Fibroblast of villous mesenchyme (primary cell): ENCODE measurements around the gene MAFF. TPM values are rescaled to one million over a fixed set of nuclear protein-coding genes. Genes with fewer than 3 reads are reported as not detected.

Experiments
- DNase-seq: peaks from one replicate; pipeline ENCODE4 v3.0.0-alpha.2; 2010; ENCODE audit warnings: low read depth
- H3K4me3 ChIP-seq: 2 replicates; pipeline ENCODE4 v1.5.1; 2011; ENCODE audit warnings: low read depth, mild to moderate bottlenecking, low read length
- total RNA-seq: library from RNA; depleted of rRNA; stranded (reverse); fragments of >200 nt; gene quantifications from 2 replicates; pipeline ENCODE4 v1.2.3, GENCODE V29; 2012
- TF ChIP-seq, protein P1 (sequence below): IDR thresholded peaks from 2 replicates; pipeline ENCODE4 v1.5.1; 2012; ENCODE audit warnings: low read depth, mild to moderate bottlenecking, low read length; ENCODE audit not compliant: insufficient read depth

The MAFF gene
- total RNA-seq, 1 donor, result 19.4 TPM

DNA sequence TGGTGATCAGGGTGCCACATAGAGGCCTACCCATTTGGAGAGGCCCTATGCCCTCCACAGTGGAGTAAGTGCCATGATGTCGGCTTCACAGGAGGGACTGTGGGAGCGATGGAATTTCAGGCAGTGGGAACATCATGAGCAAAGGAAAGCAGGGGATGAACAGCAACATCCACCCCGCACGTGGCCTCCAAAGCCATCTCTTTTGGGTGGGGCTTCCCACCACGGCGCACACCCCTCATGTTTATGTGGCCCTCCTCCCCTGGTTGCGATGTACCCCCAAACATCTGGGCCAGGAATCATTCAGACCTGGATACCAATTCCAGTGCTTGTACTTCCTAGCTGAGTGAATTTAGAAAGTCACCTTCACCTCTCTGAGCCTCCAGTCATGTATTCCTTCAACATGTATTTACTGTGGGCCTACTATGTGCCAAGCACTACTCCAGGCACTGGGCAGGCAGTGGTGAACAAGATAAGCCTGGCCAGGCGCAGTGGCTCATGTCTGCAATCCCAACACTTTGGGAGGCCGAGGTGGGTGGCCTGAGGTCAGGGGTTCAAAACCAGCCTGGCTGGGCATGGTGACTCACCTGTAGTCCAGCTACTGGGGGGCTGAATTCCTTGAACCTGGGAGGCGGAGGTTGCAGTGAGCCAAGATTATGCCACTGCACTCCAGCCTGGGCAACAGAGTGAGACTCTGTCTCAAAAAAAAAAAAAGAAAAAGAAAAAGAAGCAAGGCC is 1.8 kb upstream of the MAFF start:
- no peak overlapping the region for H3K4me3 ChIP-seq
- no peak for DNase-seq
- TF ChIP-seq, protein P1, sequence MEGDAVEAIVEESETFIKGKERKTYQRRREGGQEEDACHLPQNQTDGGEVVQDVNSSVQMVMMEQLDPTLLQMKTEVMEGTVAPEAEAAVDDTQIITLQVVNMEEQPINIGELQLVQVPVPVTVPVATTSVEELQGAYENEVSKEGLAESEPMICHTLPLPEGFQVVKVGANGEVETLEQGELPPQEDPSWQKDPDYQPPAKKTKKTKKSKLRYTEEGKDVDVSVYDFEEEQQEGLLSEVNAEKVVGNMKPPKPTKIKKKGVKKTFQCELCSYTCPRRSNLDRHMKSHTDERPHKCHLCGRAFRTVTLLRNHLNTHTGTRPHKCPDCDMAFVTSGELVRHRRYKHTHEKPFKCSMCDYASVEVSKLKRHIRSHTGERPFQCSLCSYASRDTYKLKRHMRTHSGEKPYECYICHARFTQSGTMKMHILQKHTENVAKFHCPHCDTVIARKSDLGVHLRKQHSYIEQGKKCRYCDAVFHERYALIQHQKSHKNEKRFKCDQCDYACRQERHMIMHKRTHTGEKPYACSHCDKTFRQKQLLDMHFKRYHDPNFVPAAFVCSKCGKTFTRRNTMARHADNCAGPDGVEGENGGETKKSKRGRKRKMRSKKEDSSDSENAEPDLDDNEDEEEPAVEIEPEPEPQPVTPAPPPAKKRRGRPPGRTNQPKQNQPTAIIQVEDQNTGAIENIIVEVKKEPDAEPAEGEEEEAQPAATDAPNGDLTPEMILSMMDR, result no peak

DNA sequence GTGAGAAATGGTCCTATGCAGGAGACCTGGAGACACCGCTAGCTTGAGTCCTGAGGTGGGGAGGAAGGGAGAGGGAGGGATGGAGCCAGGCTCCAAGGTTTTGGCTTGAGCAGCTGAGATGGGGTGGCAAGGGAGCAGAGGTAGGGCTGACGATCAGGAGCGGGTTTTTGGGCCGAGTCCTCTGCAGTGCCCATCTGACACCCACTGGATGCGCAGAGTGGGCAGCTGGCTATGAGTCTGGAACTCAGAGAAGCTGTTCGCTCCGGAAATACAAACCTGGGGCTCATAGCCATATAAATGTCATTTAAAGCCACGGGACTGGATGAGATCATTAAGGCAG is 453 bp upstream of the MAFF start:
- no peak for DNase-seq
- H3K4me3 ChIP-seq, result peak overlapping the region; percentile 51
- TF ChIP-seq, protein P1, result no peak

DNA sequence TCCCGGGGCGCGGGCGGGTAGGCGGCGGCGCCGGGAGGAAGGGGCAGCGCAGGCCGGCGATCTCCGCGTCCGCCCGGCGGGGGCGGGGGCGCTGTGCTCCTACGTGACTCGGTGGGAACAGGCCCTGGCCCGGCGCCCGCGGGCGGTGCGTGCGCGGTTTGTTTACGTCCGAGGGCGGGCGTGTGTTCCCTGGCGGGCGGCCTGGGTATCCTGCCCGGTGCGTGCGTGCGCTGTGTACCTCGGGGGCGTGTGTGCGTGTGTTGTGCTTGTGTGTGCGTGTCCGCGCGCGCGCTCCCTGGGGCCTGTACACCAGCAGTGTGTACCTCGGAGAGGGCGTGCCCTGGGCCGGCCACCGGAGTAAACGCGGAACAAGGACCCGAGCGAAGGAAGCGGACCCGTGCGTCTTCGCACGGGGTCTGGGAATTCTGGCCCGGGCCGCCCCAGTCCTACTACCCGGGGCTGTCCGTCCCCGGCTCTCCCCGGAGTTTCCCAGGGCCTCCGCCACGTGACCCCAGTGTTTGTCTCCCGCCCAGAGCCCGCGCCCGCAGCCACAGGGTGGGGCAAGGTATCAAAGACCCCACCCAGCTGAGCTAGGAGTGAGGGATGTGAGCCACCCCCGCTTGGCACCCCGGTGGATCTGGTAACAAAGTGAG is 769 bp downstream of the MAFF start:
- TF ChIP-seq, protein P1, result no peak
- DNase-seq, result peak; percentile 94
- H3K4me3 ChIP-seq, result peak overlapping the region; percentile 75

DNA sequence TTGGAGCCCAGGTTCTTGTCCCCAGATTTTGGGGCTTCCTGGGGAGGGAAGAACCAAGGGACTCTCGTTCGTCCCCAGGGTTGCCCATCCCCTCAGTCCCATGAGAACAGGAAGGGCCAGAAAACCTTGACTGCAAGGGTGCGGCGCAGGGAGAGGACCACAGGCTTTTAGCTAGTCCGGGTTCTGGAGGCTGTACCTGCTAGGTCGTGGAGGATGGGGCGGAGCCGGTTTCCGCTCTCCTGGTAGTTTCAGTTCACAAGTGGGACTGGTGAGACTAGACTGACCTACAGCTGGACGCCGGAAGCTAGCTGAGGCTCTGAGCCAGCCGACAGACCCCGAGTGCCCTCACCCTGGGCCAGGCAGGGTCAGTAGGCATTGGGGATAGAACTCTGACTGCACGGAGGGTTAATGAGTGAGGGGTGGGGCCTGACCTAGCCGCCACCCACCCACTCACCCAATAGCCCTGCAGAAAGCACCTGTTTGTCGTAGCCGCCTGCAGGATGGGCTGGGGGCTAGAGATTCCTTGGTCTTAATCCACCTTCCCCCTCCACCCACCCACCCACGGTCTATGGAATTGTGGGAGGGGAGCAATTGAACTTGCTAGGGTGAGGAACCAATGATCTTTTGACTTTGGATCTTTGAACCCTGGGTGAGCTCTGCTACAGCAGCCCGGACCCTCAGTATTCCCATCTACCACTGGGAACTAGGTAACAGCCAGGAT is 1.5 kb downstream of the MAFF start:
- TF ChIP-seq, protein P1, result no peak
- peak overlapping the region; percentile 75 for H3K4me3 ChIP-seq
- peak; percentile 65 for DNase-seq

DNA sequence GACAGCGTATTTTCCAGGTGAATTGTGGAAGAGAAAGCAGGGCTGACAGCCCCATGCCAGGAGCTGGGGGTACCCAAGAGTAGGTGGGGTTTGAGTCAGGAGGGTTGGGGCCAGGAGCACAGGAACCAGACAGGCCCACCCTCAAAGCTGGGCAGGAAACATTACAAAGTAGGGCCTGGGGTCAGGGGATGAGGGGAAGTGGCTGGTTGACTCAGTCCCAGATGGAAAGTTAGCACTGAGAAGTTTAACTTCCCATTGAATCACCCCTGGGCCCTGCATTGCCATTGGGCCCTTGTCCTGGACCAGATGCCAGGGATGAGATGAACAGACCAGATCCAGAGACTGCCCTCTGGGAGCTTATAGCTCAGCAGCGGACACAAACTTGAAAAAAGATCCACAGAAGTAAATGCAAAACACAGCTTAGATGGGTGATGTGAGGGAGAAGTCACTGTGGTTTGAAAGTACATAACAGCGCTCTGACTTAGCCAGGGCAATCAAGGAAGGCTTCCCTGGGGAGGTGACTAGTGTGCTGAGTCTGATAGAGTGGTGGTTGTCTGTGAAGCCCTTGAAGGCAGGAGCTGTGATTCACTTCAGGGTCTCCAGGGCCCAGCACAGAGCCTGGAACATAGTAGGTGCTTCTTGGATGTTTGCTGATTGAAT is 2.2 kb downstream of the MAFF start:
- TF ChIP-seq, protein P1, result no peak
- H3K4me3 ChIP-seq, result peak overlapping the region; percentile 75
- DNase-seq, result peak; percentile 36

DNA sequence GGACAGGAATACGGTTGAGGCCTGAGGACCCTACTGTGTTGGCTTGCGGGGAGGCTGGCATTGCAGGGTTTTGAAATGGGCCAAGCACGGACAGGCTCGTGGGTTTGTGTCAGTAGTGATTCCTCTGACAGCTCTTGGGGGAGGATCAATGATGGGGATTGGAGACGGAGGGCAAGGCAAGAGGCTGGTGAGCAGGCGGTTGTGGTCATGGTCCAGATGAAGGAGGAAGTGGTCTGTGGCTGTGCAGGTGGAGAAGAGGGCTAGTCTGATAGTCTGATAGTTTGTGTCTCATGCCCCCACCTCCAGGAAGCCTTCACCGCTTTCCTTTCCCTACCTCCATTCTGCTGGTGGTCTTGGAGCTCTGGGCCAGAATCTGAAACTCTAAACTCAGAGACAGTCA is 3.0 kb downstream of the MAFF start:
- H3K4me3 ChIP-seq, result no peak overlapping the region
- TF ChIP-seq, protein P1, result no peak
- DNase-seq, result no peak
